Measurements from ENCODE around the gene ACTR6.
A peak's percentile ranks its signal among the peaks of the same experiment; 100 is the strongest.

- TF ChIP-seq OSR1 (CRISPR knock-in tag; IDR thresholded peaks at IDR 0.05), result no peak
- no peak for TF ChIP-seq GLIS3 (CRISPR knock-in tag; IDR thresholded peaks at IDR 0.05)
- TF ChIP-seq TCF4 (CRISPR knock-in tag; IDR thresholded peaks at IDR 0.05; ENCODE audit: borderline replicate concordance), result peak; percentile 78; the same call in 1 of the 2 replicates
- no peak for TF ChIP-seq PATZ1 (CRISPR knock-in tag; IDR thresholded peaks at IDR 0.05; ENCODE audit: borderline replicate concordance)
- no peak for TF ChIP-seq RARB (CRISPR knock-in tag; IDR thresholded peaks at IDR 0.05)
- TF ChIP-seq ZFP3 (CRISPR knock-in tag; IDR thresholded peaks at IDR 0.05), result no peak
- no peak for TF ChIP-seq ISL1 (CRISPR knock-in tag; IDR thresholded peaks at IDR 0.05)
- TF ChIP-seq POU6F1 (CRISPR knock-in tag; IDR thresholded peaks at IDR 0.05; ENCODE audit: borderline replicate concordance, low read depth), result no peak
- no peak for TF ChIP-seq TOX (CRISPR knock-in tag; IDR thresholded peaks at IDR 0.05; ENCODE audit: borderline replicate concordance)
- TF ChIP-seq ARNTL (CRISPR knock-in tag; IDR thresholded peaks at IDR 0.05; ENCODE audit: borderline replicate concordance, low read depth), result no peak
- TF ChIP-seq CSRNP3 (CRISPR knock-in tag; IDR thresholded peaks at IDR 0.05), result no peak
Measured at GRCh38 chr12:100185361-100185894, 15.2 kb upstream of the ACTR6 start.
